Prostate gland (tissue), 2 donors: ENCODE measurements around the gene ABHD17A.

Experiments used
- POLR2AphosphoS5 ChIP-seq: sonication (generic); formaldehyde crosslinking; IDR thresholded peaks from one replicate; pipeline ENCODE4 v1.6.1; 2017; ENCODE audit warnings: antibody characterized with exemption
- TF ChIP-seq, protein P1 (sequence below), 4 experiments: fragments of 200-600 bp in 2 of 4; fragments of 450-650 bp in 2 of 4; sonication (generic) in 2 of 4; IDR thresholded peaks; 1 replicate in 3 of 4; 2 replicates in 1 of 4; pipeline ENCODE4 v1.5.1; 2016 to 2019; ENCODE audit warnings: antibody characterized with exemption in 4 of 4, mild to moderate bottlenecking in 2 of 4, moderate library complexity in 2 of 4

DNA sequence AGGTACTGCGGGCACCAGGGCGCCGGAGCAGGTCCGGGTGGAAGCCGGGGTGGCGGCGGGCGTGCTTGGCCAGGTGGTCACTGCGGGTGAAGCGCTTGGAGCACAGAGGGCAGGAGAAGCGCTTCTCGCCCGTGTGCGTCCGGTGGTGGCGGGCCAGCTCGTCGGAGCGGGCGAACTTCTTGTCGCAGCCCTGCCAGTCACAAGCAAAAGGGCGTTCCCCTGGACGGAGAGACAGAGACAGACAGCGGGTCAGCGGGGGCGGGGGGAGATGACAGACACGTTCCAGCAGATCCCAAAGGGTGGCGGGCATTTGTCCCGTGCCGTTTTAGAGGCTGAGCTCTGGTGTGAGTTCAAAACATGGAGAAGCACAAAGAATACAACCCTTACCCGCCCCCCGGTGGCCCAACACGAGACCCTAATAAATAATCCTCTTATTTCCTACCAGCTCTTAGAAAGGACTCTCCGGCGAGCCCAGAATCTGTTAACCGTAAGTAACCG, 30.7 kb downstream of the ABHD17A start:
- TF ChIP-seq POLR2AphosphoS5: no peak
- TF ChIP-seq, protein P1, sequence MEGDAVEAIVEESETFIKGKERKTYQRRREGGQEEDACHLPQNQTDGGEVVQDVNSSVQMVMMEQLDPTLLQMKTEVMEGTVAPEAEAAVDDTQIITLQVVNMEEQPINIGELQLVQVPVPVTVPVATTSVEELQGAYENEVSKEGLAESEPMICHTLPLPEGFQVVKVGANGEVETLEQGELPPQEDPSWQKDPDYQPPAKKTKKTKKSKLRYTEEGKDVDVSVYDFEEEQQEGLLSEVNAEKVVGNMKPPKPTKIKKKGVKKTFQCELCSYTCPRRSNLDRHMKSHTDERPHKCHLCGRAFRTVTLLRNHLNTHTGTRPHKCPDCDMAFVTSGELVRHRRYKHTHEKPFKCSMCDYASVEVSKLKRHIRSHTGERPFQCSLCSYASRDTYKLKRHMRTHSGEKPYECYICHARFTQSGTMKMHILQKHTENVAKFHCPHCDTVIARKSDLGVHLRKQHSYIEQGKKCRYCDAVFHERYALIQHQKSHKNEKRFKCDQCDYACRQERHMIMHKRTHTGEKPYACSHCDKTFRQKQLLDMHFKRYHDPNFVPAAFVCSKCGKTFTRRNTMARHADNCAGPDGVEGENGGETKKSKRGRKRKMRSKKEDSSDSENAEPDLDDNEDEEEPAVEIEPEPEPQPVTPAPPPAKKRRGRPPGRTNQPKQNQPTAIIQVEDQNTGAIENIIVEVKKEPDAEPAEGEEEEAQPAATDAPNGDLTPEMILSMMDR (IDR thresholded peaks at IDR 0.05): no peak
